Occipital lobe (tissue), 2 donors: ENCODE data around the gene ANAPC16. TPM values are rescaled to one million over a fixed set of nuclear protein-coding genes. Genes with fewer than 3 reads are reported as not detected.
"Not testable (repeated sequence)": the region's sequence is repeated elsewhere in the genome, so short reads cannot be mapped to it uniquely, and the experiment has no call there.

Experiments
- DNase-seq: peaks from one replicate; lab custom pipeline; 2025; lab: John Stamatoyannopoulos, UW
- total RNA-seq: library from RNA; depleted of rRNA; stranded (reverse); fragments of >200 nt; gene quantifications from one replicate; pipeline ENCODE4 v1.2.3, GENCODE V29; 2014

The ANAPC16 gene
- total RNA-seq, 1 donor from 2014 or later, result 34.2 TPM

DNA sequence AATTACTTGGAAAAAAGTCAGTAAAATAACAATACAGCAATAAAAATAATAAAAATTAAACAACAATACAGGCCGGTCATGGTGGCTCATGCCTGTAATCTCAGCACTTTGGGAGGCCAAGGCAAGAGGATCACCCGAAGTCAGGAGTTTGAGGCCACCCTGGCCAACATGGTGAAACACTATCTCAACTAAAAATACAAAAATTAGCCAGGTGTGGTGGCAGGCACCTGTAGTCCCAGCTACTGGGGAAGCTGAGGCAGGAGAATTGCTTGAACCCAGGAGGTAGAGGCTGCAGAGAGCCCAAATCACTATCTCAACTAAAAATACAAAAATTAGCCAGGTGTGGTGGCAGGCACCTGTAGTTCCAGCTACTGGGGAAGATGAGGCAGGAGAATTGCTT lies 4.0 kb upstream of the ANAPC16 start:
- DNase-seq, result not testable (repeated sequence)

GRCh38 chr10:72218325-72218724 lies 2.5 kb downstream of the ANAPC16 start:
- DNase-seq, result no peak

DNA sequence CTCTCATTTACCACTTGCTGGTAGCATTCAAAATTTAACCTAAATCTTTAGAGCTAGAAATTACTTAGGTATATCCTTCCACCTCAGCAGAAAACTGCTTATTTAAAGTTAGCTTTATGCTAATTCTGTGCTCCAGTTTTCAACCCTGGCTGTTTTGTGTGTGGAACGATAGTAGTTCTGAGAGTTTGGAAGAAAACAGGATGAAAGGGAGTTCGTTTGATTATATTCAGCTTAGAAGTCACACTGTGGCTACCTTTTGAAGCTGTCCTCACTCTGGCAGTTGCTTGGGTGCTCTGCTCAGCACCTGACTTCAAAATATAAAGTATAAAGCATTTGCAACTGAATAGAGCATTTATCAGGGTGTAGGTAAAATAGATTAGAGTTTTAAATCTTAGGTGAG lies 2.9 kb downstream of the ANAPC16 start:
- no peak for DNase-seq

- DNase-seq, result no peak
Observed at GRCh38 chr10:72219235-72219814, 3.5 kb downstream of the ANAPC16 start.

- DNase-seq, result no peak
Observed at GRCh38 chr10:72220637-72221036, 4.8 kb downstream of the ANAPC16 start.

DNA sequence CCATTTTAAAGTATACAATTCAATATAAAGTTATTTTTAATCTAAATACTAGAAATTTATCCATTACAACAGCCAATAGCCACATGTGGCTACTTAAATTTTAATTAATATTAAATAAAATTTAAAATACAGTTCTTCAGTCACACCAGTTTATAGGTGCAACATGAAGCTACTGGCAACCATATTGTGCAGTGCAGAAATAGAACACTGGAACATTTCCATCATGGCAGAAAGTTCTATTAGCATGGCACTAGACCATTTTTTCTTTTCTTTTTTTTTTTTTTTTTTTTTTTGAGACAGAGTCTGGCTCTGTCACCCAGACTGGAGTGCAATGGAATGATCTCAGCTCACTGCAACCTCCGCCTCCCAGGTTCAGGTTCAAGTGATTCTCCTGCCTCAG lies 5.5 kb downstream of the ANAPC16 start:
- no peak for DNase-seq

GRCh38 chr10:72223743-72224101 lies 7.9 kb downstream of the ANAPC16 start:
- no peak for DNase-seq

GRCh38 chr10:72224191-72224590 lies 8.4 kb downstream of the ANAPC16 start:
- DNase-seq, result not testable (repeated sequence)

DNA sequence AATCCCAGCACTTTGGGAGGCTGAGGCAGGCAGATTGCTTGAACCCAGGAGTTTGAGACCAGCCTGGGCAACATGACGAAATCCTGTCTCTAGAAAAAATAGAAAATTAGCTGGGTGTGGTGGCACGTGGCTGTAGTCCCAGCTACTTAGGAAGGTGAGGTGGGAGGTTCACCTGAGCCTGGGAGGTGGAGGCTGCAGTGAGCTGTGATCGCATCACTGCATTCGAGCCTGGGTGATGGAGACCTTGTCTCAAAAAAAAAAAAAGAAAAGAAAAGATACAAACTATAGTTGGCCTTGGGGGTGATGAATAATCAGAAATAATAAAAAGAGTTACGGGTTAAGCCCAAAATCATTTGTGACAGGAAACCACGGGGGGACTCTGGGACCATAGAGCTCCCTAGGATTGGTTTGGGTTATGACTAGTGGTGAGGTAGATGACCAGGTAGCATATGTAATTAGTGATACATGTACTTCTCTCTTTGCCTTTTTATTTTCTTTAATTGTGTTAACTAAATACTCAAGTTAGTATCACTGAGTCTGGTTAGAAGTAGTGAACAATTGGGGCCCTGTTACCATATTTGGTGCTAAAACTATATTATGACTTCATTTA lies 10.7 kb downstream of the ANAPC16 start:
- no peak for DNase-seq

GRCh38 chr10:72227826-72228225 lies 12.0 kb downstream of the ANAPC16 start:
- no peak for DNase-seq

DNA sequence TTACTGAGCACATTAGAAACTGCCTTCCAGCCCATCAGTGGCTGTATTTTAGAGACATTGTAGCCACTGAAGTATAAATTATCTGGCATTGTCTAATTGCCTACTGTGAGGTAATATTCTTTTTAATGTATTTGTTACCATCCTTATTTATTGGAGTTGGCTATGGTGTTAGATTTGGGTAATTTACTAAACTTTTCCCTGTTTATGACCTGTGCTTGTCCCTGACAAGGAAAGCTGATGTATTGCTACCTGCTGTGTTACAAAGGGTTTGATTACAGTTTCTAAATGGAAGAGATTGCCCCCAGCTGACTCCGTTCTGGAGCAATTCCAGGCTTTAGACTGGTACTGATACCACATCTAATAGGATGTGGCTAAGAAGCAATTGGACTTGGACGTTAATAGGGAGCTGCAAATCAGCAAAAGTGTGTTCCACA lies 12.5 kb downstream of the ANAPC16 start:
- no peak for DNase-seq

- no peak for DNase-seq
Observed at GRCh38 chr10:72229261-72230251, 13.7 kb downstream of the ANAPC16 start.

DNA sequence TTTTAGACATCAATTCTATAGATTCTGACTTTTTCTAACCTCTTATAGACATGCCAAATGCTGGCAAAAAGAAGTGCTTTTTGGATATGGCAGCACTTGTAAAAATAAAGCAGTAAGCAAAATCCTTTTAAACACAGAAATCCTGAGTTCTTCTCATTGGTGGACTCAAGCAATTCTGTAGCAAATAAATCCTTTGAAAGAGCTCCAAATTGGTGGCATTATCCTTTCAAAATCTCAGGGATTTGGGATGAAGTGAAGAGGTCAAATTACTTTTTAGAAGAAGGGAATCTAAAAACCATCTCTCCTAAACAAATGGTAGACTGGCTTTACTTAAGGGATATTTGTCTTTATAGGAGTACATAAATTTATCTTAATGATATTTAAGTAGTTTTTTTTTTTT lies 17.8 kb downstream of the ANAPC16 start:
- DNase-seq, result no peak

DNA sequence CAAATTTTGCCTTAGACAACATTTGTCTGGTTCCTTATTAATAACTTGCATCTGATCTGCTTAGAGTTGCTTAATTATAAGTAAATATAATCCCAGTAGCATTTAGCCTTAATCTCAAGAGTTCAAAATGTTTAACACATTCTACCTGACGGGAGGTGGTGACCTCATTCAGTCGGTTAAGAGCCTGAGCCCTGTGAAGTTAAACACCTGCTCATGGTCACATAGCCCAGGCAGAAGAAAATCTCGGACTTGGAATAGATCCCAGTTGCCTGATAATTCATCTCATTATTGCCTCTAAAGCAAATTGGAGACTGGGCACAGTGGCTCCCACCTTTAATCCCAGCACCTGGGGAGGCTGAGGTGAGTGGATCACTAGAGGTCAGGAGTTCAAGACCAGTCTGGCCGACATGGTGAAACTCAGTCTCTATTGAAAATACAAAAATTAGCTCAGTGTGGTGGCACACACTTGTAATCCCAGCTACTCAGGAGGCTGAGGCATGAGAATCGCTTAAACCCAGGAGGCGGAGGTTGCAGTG lies 18.8 kb downstream of the ANAPC16 start:
- no peak for DNase-seq

GRCh38 chr10:72235544-72236279 lies 19.9 kb downstream of the ANAPC16 start:
- DNase-seq, result no peak

- no peak for DNase-seq
Observed at GRCh38 chr10:72238392-72239175, 22.8 kb downstream of the ANAPC16 start.

- DNase-seq, result no peak
Observed at GRCh38 chr10:72239409-72239808, 23.6 kb downstream of the ANAPC16 start.

- DNase-seq, result no peak
Observed at GRCh38 chr10:72240371-72240770, 24.6 kb downstream of the ANAPC16 start.

- DNase-seq, result no peak
Observed at GRCh38 chr10:72241691-72242252, 26.0 kb downstream of the ANAPC16 start.

GRCh38 chr10:72242675-72243074 lies 26.9 kb downstream of the ANAPC16 start:
- DNase-seq, result no peak
